ENCODE measurements around the gene SLC35F3.

GRCh38 chr1:234322979-234323378 is 418.5 kb downstream of the SLC35F3 start:
- TF ChIP-seq JUND (IDR thresholded peaks at IDR 0.05) (no peak), CTCF (IDR thresholded peaks at IDR 0.05) (peak; percentile 42), SMC3 (IDR thresholded peaks at IDR 0.05; ENCODE audit: low read depth, low read length) (peak; percentile 20; the same call in 1 of the 2 replicates), POLR2AphosphoS5 (IDR thresholded peaks at IDR 0.05; ENCODE audit: low read depth, low read length) (no peak), REST (IDR thresholded peaks at IDR 0.05; ENCODE audit: low read depth, low read length) (no peak), EZH2phosphoT487 (IDR thresholded peaks at IDR 0.05; ENCODE audit: borderline replicate concordance, low read depth) (no peak)

Measured in SK-N-SH (cell line).